ENCODE data around the gene AVP.
"Not testable (repeated sequence)": the region's sequence is repeated elsewhere in the genome, so short reads cannot be mapped to it uniquely, and the experiment has no call there.

Gene AVP

DNA sequence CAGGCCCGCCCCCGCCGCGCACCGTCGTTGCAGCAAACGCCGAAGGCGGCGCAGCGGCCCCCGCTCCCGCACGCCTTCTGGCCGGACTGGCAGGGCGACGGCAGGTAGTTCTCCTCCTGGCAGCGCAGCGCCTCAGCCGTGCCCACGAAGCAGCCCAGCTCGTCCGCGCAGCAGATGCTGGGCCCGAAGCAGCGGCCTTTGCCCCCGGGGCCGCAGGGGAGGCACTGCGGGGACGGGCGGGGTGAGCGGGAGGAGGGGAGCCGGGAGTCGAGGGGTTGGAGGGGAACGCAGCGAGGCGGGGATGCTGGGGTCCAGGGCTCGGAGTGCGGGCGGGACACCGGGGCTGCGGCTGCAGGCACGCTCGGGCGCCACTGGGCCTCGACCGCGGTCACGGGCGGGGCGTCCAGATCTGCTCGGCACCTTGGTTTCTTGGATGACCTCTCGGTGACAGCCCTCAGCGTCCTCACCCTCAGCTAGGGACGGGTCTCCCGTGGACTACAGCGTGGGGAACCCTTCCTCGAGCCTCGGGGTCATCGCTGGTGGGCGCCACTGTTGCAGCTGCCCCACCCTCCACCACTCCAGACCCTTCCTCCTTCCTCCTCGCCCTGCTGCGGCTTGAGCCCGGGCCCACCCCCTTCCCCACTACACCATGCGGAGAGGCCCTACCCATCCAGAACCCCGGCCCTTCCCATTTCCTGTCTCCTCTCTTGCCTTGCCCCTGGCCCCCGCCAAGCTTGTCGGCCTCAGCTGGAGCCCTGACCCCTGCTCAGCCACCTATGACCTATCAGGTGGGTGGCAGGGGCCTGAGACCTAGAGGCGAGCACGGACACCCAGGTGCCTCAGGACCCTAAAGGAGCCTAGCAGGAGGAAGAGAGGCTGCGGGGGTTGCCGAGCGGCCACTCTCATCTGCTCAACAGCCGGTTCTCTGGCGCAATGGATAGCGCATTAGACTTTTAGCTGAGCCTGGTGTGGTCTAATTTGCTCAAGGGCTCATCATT lies 1.3 kb downstream of the AVP start:
- DNase-seq, result peak in 1 of 3 experiments; percentile 35

DNA sequence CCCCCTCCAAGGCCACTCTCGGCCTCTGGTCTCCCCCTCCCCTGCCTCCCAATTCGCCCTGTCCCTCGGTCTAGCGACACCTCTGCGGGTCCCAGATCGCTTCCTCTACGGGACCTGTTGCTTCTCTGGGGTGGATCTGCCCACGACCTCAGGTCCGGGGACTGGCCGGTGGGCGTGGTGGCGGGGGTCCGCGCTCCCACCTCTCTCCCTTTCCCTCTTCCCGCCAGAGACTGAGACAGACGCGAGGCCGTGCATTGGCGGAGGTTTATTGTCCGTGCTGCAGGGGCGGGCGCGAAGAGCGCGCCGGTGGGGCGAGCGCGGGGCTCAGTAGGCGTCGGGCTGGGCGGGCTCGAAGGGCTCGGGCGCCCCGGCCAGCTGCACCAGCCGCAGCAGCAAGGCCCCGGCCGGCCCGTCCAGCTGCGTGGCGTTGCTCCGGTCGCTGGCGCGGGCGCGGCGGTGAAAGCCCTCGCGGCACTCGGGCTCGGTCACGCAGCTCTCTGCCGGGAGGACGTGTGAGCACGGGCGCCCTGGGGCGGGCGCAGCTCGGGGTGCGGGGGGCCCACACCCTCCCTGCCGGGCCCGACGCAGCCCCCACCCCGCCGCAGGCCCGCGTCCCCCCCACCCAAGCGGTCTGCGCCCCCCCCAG lies 2.1 kb downstream of the AVP start:
- DNase-seq, result peak in 2 of 3 experiments; percentile 43 to 44

DNA sequence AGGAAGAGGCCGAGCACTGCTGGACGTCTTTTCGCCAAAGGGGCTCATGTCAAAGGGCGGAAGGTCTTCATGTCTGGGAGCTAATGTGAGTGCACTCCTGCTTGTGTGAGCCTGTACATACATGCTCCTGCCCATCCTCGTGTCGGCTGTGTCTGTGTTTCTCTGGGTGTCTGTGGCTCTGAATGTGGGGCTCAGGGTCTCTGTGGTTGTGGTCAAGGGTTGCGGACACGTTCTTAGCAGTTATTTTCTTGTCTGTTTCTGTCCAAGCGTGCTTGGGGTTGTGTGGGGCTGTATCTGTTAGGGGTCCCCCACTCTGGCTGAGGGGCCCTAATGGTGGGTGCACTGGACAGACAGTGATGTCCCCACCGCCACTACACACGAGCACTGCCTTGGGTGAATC lies 2.9 kb downstream of the AVP start:
- DNase-seq, result no peak

DNA sequence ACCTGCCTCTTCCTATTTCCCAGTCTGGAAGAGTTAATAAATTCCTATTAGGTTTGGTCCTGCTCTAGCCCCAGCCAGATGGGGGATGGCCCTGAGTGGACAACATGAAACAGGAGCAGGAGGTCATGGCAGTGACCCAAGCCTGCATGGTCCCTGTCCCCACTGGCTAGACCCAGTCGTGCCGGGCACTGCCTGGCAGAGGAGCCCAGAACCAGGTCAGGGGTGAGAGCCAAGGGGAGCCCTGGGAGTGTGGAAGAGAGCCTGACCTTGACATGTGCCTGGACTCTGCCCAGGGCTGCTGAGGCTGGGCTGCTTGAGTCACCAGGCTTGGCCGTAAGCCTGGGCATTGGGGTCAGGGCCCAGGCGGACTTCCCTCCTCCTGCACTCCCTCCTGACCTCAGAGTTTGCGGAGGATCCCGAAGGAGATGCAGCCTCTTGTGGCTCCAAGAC lies 3.6 kb downstream of the AVP start:
- no peak for DNase-seq

DNA sequence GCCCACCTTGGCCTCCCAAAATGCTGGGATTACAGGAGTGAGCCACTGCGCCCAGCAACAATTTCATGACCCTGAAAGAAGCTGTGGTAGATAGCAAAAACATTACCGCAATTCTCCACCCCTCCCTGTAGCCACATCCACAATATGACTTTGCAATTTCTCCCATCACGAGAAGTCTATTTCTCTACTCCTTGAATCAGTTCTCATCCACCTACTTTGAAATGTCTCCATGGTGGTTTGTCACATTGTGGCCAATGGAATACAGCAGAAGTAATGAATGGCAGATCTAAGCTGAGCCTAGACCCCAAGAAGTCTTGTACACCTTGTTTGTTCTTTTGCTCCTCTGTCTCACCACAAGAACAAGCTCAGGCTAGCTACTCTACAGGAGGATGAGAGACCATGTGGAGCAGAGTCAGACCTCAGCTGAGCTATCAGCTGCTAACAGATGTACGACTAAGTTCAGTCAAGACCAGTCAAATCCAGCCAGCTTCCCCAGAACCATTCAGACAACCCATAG lies 6.8 kb downstream of the AVP start:
- no peak for DNase-seq

DNA sequence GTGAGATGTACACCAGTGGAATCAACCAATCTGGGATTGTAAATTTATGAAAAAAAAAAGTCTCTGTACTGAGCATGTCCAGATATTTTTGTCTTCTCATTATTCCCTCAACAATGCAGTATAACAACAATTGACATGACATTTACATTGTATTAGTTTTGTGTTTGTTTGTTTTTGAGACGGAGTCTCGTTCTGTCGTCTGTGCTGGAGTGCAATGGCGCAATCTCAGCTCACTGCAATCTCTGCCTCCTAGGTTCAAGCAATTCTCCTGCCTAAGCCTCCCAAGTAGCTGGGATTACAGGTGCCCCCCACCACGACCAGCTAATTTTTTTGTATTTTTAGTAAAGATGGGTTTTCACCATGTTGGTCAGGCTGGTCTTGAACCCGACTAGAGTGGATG lies 9.2 kb downstream of the AVP start:
- not testable (repeated sequence) for DNase-seq

DNA sequence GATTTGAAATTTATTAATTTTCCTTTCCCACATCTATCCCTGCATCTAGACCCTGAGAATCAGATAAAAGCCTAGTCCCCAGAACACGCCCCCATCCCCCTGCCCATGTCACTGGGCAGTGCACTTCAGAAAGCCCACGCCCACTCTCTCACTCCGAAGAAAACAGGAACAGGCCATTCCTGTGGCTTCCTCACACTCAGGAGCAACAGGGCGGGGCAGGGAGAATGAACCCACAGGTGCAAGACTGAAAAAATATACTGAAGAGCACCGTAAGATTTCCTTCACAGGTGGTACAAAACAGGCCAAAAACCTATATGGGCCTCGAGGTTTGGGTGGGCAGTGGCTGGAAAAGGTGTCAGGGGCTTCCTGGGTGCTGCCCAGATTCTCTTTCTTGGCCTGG lies 9.7 kb downstream of the AVP start:
- DNase-seq, result peak in 1 of 3 experiments; percentile 66

DNA sequence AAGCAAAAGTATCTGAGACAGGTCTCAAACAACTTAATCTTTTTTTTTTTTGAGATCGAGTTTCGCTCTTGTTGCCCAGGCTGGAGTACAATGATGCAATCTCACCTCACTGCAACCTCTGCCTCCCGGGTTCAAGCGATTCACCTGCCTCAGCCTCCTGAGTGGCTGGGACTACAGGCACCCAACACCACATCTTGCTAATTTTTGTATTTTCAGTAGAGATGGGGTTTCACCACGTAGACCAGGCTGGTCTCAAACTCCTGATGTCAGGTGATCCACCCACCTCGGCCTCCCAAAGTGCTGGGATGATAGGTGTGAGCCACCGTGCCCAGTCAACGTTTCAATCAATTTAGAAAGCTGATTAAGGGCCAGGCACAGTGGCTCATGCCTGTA lies 11.3 kb downstream of the AVP start:
- DNase-seq, result not testable (repeated sequence)

DNA sequence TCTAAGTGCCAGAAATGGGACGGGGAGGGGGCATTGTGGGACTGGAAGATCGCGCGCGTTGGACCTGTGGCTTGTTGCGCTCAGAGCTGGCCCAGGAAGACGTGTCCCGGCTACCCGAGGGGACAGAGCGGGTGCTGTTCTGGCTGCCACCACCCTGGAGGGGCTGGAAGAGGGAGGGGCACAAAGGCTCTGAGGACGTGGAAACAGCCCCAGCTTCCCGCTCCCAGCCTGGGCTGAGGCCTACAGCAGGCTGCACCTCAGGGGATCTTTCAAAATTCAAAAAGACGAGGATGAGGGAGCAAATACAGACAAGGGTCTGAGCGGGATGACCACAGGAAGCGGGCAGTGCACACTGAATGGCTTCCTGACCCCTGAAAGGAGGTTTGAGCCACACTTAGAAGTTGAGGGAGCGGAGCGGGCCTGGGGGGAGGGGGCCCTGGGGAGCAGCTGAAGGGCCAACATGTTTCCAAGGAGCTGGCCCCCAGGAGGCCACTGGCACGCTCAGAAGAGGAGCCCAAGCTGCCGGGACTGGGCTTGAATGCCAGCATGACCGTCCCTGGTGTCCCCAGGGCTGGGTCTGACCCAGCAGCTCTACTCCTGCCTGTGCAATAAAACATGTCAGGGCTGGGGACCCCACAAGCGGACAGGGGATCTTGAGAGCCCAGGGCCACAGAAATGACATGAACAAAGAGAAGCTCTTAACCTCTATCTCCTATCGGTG lies 11.8 kb downstream of the AVP start:
- DNase-seq, result no peak

DNA sequence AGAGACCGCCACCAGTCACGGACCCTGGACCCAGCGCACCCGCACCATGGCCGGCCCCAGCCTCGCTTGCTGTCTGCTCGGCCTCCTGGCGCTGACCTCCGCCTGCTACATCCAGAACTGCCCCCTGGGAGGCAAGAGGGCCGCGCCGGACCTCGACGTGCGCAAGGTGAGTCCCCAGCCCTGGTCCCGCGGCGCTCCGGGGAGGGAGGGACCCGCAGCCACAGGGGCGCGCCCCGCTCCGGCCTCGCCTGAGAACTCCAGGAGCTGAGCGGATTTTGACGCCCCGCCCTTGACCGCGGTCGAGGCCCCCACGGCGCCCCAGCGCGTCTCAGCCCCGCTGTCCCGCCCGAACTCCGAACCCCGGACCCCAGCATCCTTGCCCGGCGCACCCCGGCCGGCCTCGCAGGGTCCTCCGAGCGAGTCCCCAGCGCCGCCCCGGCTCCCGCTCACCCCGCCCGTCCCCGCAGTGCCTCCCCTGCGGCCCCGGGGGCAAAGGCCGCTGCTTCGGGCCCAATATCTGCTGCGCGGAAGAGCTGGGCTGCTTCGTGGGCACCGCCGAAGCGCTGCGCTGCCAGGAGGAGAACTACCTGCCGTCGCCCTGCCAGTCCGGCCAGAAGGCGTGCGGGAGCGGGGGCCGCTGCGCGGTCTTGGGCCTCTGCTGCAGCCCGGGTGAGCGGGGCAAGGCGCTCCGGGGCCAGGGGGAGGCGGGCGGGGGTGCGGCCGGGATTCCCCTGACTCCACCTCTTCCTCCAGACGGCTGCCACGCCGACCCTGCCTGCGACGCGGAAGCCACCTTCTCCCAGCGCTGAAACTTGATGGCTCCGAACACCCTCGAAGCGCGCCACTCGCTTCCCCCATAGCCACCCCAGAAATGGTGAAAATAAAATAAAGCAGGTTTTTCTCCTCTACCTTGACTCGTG lies 12.7 kb downstream of the AVP start, which contains the start of gene OXT:
Gene OXT (plus strand): TSS at position 11 of the 920 bp plus-strand sequence. CDS start 36 bp downstream, at position 47.
- peak in 2 of 3 experiments; percentile 22 to 40 for DNase-seq

DNA sequence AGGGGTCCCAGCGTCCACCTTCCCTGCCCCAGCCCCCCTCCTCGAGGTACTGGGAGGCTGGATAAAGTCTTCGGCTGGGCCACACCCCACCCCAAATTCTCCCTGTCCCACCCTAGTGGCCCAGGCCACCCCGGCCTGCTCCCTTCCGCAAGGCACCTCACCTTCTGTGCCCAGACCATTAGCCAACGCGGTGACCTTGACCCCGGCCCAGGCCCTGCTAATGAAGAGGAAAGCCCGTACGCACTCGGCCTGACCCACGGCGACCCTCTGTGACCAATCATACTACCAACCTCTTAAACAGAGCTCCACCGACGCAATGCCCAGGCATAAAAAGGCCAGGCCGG lies 13.3 kb downstream of the AVP start:
- DNase-seq, result no peak

DNA sequence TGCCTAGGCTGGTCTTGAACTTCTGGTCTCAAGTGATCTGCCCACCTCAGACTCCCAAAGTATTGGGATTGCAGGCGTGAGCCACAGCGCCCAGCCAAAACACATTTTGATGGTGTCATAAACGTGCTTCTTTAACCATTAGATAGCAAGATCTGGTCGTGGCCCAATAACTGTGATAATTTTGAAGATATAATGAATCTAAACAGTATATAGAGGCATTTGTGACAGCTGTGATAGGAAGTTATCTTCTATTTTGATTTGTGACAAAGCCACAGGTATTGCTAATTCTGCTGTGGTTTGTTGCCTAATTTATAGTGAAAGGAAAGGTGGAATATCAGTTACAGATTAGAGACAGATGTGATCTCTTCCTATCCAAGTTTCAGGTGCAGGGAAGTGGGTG lies 13.8 kb downstream of the AVP start:
- DNase-seq, result no peak

DNA sequence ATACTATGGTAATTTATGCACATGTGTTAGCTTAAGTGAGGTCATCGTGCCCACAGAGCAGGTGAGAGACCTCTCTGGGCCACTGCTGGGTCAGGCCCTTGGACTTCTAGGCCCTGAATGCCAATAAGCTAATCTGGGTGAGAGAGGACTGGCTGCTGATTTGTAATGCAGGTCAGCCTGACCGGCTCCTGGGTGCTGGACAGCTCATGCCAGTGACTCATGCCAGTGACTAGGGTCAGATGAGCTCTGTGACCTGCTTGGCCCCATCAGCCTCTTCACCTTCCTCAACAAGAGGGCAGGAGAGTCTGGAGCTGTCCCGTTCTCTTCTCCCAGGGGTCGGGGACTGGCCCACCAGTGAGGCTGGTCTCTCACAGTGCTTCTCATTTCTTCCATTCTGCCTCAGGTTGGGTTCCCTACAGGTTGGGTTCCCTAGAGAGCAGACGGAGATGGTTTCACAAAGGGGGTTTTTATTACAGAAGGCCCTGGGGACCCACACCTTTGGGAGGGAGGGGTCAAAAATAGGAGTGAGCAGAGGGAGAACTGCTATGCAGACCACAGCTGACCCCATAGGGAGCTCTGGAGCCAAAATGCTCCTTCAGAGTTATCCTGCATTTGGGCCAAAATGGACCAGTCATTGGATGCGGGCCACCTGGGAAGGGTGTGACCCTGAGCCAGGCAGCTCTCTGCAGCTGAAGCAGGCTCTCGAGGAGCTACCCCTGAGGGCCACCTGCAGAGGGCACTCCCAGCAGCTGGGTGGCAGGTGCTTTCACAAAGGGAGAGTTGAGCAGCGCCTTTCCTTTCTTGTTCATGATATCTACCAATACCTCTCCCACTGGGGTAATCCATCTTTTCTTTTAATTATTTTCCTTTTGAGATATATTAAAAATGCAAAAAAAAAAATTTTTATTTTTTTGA lies 15.3 kb downstream of the AVP start:
- peak; percentile 24 to 60 (median 56) for DNase-seq

DNA sequence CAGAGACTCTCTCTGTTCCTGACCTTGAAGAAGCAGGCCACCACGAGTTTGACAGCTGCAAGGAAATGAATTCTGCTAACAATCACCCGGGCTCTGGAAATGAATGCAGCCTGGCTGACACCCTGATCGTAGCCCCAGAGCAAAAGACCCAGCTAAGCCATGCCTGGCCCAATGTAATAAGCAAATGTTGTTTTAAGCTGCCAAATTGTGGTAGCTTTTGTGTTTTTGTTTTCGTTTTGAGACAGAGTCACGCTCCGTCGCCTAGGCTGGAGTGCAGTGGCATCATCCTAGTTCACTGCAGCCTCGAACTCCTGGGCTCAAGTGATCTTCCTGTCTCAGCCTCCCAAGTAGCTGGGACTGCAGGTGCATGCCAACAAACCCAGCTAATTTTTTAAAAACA lies 16.4 kb downstream of the AVP start:
- DNase-seq, result no peak

DNA sequence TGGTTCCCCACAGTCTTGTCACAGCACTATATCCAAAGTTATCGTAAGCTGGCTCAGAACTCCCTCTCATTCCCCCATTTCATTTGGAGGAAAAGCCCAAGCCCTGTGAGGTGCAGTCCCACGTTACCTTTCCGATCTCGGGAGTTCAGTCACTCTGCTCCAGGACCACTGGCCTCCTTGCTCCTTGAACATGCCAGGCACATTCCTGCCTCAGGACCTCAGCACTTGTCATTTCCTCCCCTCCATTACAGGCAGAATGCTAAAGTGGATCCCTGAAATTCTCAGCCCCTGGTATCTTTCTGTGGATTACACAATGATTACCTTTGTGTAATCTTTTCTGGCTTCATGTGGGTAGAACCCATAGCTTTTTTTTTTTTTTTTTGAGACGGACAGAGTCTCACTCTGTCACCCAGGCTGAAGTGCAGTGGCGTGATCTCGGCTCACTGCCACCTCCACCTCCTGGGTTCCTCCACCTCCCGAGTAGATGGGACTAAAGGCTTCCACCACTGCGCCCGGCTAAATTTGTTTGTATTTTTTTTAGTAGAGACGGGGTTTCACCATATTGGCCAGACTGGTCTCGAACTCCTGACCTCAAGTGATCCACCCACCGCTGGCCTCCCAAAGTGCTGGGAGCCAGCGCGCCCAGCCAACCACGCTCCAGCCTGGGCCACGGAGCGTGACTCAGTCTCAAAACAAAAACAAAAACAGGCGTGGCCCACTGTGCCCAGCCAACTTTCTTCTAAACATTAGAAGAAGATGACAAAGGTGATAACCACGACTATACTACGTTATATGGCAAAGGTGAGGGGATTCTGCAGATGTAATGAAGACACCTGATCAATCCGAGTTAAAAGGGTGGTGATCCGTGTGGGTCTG lies 17.1 kb downstream of the AVP start:
- DNase-seq, result no peak

DNA sequence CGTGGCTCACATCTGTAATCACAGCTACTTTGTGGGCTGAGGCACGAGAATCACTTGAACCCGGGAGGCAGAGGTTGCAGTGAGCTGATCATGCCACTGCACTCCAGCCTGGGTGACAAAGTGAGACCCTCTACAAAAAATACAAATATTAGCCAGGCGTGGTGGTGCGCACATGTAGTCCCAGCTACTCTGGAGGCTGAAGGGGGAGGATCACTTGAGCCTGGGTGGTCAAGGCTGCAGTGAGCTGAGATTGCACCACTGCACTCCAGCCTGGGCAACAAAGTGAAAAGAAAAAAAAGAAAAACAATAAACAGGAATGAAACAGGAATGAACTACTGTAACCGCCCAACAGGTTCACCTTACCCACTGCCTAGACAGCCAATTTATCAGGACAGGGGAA lies 20.4 kb downstream of the AVP start:
- DNase-seq, result not testable (repeated sequence)

DNA sequence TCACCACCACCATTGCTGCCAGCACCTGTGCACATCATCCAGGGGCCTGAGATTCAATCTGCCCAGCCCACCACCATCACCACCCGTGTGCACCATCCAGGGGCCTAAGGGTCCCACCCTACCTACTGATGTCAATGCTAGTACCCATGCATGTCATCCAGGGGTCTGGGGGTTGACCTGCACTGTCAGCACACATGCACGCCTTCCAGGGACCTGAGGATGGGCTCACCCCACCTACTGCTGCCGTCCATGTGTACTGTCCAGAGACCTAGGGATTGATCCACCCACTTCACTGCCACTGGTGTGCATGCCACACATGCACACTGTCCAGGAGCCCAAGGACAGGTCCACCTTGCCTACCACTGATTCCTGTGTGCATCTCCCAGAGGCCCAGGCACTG lies 25.0 kb downstream of the AVP start:
- DNase-seq, result no peak

DNA sequence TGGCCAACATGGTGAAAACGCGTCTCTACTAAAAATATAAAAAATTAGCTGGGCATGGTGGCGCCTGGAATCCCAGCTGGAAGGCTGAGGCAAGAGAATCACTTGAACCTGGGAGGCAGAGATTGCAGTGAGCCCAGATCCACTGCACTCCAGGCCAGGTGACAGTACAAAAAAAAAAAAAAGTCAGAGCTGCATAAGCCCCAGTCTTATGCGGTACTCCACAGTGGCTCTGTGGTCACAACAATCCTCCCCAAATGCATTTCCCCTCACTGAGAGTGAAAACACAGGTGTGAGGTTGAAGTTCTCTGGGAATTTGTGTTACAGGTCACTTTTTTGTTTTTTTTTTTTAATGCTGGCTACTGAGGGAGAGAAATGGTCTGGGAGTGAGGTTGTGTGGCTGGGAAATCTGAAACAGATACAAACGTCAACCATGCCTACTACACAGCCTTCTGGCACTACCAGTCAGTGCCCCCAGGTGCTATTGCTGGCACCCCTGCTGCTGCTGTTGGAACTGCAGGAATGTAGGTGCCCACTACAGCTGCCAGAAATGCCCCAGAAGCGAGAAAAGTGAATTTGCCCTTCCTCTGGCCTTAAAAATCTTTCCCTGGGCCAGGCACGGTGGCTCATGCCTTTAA lies 33.0 kb downstream of the AVP start:
- no peak for DNase-seq

Measured in NCI-H1417 (cell line).